SKM-1 treated with dmso at 0.1 percent for 144 hours (cell line): Measurements from ENCODE around the gene IMP4.

ENCODE experiments used
- DNase-seq: peaks from one replicate; lab custom pipeline; 2025; ENCODE audit not compliant: unreplicated experiment; lab: John Stamatoyannopoulos, UW

The IMP4 gene

GRCh38 chr2:130391872-130392670 is 49.4 kb downstream of the IMP4 start:
- DNase-seq: no peak

- DNase-seq: no peak
Measured at GRCh38 chr2:130393318-130393910, 50.7 kb downstream of the IMP4 start.
